GM18520 (cell line): ENCODE data around the gene SETBP1.

Source experiments
- ATAC-seq: cut with Tn5 transposase; IDR thresholded peaks from one replicate; pipeline ENCODE4 v1.9.1; 2021; ENCODE audit not compliant: unreplicated experiment

SETBP1 gene

GRCh38 chr18:44754567-44754966, 73.9 kb downstream of the SETBP1 start:
- ATAC-seq, result no peak

GRCh38 chr18:44758861-44759631, 78.4 kb downstream of the SETBP1 start:
- ATAC-seq, result peak; percentile 90

- peak; percentile 32 for ATAC-seq
These were observed 79.2 kb downstream of the SETBP1 start for GRCh38 chr18:44759925-44760342.

- ATAC-seq, result no peak
These were observed 81.1 kb downstream of the SETBP1 start for GRCh38 chr18:44761812-44762211.

- no peak for ATAC-seq
These were observed 82.6 kb downstream of the SETBP1 start for GRCh38 chr18:44763327-44763726.

- ATAC-seq, result no peak
These were observed 84.2 kb downstream of the SETBP1 start for GRCh38 chr18:44764863-44765262.

GRCh38 chr18:44765456-44765855, 84.8 kb downstream of the SETBP1 start:
- no peak for ATAC-seq

GRCh38 chr18:44766450-44766849, 85.8 kb downstream of the SETBP1 start:
- ATAC-seq, result no peak

GRCh38 chr18:44767807-44768206, 87.1 kb downstream of the SETBP1 start:
- no peak for ATAC-seq

GRCh38 chr18:44770641-44771040, 90.0 kb downstream of the SETBP1 start:
- no peak for ATAC-seq

- ATAC-seq, result no peak
These were observed 90.9 kb downstream of the SETBP1 start for GRCh38 chr18:44771572-44771955.

GRCh38 chr18:44771956-44772917, 91.5 kb downstream of the SETBP1 start:
- no peak for ATAC-seq

GRCh38 chr18:44773640-44774155, 93.0 kb downstream of the SETBP1 start:
- ATAC-seq, result no peak

- ATAC-seq, result no peak
These were observed 93.5 kb downstream of the SETBP1 start for GRCh38 chr18:44774191-44774590.

GRCh38 chr18:44777457-44778192, 96.9 kb downstream of the SETBP1 start:
- ATAC-seq, result no peak

- no peak for ATAC-seq
These were observed 98.1 kb downstream of the SETBP1 start for GRCh38 chr18:44778788-44779187.

- ATAC-seq, result no peak
These were observed 99.1 kb downstream of the SETBP1 start for GRCh38 chr18:44779753-44780292.

- ATAC-seq, result no peak
These were observed 101.2 kb downstream of the SETBP1 start for GRCh38 chr18:44781886-44782285.

GRCh38 chr18:44782617-44783016, 101.9 kb downstream of the SETBP1 start:
- ATAC-seq, result no peak

GRCh38 chr18:44783371-44783770, 102.7 kb downstream of the SETBP1 start:
- ATAC-seq, result no peak

- no peak for ATAC-seq
These were observed 105.6 kb downstream of the SETBP1 start for GRCh38 chr18:44786257-44786656.
